Upper lobe of left lung (tissue), 6 donors: ENCODE measurements around the gene PCDH20. TPM values are rescaled to one million over a fixed set of nuclear protein-coding genes. Genes with fewer than 3 reads are reported as not detected.

Experiments used
- ATAC-seq, 2 donors: fragments of 200-7000 bp; cut with Tn5 transposase; one replicate each; pipeline ENCODE4 v1.9.1; 2022; ENCODE audit warnings: mild to moderate bottlenecking in 2 of 2, moderate library complexity in 2 of 2; ENCODE audit not compliant: low FRiP score in 2 of 2
- DNase-seq, 2 donors: peaks; one replicate each; pipeline ENCODE4 v3.0.0-alpha.2; 2019 to 2020
- H3K27ac ChIP-seq, 4 donors: fragments of 200-600 bp; sonication (generic); one replicate each; pipeline ENCODE4 v1.5.1; 2016 to 2019
- H3K27me3 ChIP-seq, 4 donors: fragments of 200-600 bp; sonication (generic); one replicate each; pipeline ENCODE4 v1.5.1; 2017 to 2019
- H3K36me3 ChIP-seq, 4 donors: fragments of 200-600 bp; sonication (generic); one replicate each; pipeline ENCODE4 v1.5.1; 2016 to 2019
- H3K4me1 ChIP-seq, 4 donors: fragments of 200-600 bp; sonication (generic); one replicate each; pipeline ENCODE4 v1.5.1; 2018 to 2019
- H3K4me3 ChIP-seq, 4 donors: fragments of 200-600 bp; sonication (generic); one replicate each; pipeline ENCODE4 v1.5.1; 2017 to 2019; ENCODE audit warnings: mild to moderate bottlenecking in 2 of 4, moderate library complexity in 1 of 4
- H3K9me3 ChIP-seq, 4 donors: fragments of 200-600 bp; sonication (generic); one replicate each; pipeline ENCODE4 v1.5.1; 2018 to 2019
- EP300 ChIP-seq, 4 donors: sonication (generic); formaldehyde crosslinking; IDR thresholded peaks; one replicate each; pipeline ENCODE4 v1.5.1; 2017; ENCODE audit warnings: antibody characterized with exemption in 4 of 4, control low read depth in 2 of 4
- POLR2A ChIP-seq, 4 donors: fragments of 450-650 bp; IDR thresholded peaks; one replicate each; pipeline ENCODE4 v1.5.1; 2016 to 2017; ENCODE audit warnings: antibody characterized with exemption in 4 of 4, mild to moderate bottlenecking in 2 of 4
- POLR2AphosphoS5 ChIP-seq, 2 donors: sonication (generic); formaldehyde crosslinking; IDR thresholded peaks; one replicate each; pipeline ENCODE4 v1.5.1; 2017; ENCODE audit warnings: antibody characterized with exemption in 2 of 2
- WGBS, 2 donors: methylation state at CpG; one replicate each; pipeline ENCODE4 v1.1.5; 2017 to 2018; 5-methylcytosine and 5-hydroxymethylcytosine counted together
- total RNA-seq, 6 donors: library from RNA; depleted of rRNA in 4 of 6; stranded (reverse); fragments of >200 nt in 4 of 6; gene quantifications; one replicate each; pipeline versions ENCODE4 v1.1.0 to v1.2.1, GENCODE V29; 2016 to 2021
- TF ChIP-seq, protein P1 (sequence below), 6 experiments: fragments of 450-650 bp in 4 of 6; fragments of 200-600 bp in 2 of 6; sonication (generic) in 2 of 6; IDR thresholded peaks; one replicate each; pipeline ENCODE4 v1.5.1; 2016 to 2019; ENCODE audit warnings: antibody characterized with exemption in 6 of 6
- donor health status: DM: no; HTN: no; CAD: no; lungs with moderate emphysema.
- donor health status: DM: no; HTN: yes; CAD: no; lungs with severe emphysema.

The PCDH20 gene, protein sequence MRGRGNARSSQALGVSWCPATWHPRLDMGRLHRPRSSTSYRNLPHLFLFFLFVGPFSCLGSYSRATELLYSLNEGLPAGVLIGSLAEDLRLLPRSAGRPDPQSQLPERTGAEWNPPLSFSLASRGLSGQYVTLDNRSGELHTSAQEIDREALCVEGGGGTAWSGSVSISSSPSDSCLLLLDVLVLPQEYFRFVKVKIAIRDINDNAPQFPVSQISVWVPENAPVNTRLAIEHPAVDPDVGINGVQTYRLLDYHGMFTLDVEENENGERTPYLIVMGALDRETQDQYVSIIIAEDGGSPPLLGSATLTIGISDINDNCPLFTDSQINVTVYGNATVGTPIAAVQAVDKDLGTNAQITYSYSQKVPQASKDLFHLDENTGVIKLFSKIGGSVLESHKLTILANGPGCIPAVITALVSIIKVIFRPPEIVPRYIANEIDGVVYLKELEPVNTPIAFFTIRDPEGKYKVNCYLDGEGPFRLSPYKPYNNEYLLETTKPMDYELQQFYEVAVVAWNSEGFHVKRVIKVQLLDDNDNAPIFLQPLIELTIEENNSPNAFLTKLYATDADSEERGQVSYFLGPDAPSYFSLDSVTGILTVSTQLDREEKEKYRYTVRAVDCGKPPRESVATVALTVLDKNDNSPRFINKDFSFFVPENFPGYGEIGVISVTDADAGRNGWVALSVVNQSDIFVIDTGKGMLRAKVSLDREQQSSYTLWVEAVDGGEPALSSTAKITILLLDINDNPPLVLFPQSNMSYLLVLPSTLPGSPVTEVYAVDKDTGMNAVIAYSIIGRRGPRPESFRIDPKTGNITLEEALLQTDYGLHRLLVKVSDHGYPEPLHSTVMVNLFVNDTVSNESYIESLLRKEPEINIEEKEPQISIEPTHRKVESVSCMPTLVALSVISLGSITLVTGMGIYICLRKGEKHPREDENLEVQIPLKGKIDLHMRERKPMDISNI
- total RNA-seq = 10 to 100 TPM in 1 of 6 donors, 1 to 10 TPM in 4, under 1 TPM in 1; 0.33 to 17.6 (median 6.3) TPM

DNA sequence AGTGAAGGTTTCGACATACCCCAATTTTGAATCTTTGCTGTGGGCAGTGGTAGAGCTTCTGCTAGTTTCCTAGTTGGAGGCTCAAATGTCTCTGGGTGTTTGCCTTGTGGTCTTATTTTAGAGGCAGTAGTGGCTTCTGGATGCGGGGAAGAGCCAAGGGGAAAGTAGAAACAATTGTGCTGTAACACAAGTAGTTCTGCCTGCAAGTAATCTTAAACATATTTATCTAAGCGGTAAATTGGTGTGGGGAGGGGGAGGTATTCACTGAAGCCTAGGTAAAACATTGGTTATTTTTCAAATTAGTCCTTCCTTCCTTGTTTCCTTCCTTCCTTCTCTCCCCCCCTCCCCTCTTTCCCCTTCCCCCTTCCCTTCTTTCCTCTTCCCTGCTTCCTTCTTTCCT, at the start of gene PCDH20:
Gene PCDH20, minus strand, starts transcription at position 101 of the 400 bp plus-strand sequence. CDS start 691 bp downstream, outside the sequence.
- H3K27ac ChIP-seq = peak within 1 kb of the TSS; percentile 39 to 66 (median 56)
- H3K36me3 ChIP-seq = no peaks in the 10 kb centered on the region
- H3K27me3 ChIP-seq = no peaks in the 10 kb centered on the region
- H3K4me3 ChIP-seq = peak within 1 kb of the TSS in 3 of 4 donors; percentile 31 to 50 (median 48)
- DNase-seq (no peak), ATAC-seq (no peak)
- TF ChIP-seq EP300 (IDR thresholded peaks at IDR 0.05) (no peak), POLR2A (IDR thresholded peaks at IDR 0.05) (no peak), POLR2AphosphoS5 (IDR thresholded peaks at IDR 0.05) (no peak)
- TF ChIP-seq, protein P1, sequence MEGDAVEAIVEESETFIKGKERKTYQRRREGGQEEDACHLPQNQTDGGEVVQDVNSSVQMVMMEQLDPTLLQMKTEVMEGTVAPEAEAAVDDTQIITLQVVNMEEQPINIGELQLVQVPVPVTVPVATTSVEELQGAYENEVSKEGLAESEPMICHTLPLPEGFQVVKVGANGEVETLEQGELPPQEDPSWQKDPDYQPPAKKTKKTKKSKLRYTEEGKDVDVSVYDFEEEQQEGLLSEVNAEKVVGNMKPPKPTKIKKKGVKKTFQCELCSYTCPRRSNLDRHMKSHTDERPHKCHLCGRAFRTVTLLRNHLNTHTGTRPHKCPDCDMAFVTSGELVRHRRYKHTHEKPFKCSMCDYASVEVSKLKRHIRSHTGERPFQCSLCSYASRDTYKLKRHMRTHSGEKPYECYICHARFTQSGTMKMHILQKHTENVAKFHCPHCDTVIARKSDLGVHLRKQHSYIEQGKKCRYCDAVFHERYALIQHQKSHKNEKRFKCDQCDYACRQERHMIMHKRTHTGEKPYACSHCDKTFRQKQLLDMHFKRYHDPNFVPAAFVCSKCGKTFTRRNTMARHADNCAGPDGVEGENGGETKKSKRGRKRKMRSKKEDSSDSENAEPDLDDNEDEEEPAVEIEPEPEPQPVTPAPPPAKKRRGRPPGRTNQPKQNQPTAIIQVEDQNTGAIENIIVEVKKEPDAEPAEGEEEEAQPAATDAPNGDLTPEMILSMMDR (IDR thresholded peaks at IDR 0.05) = no peak
- WGBS, 2 donors = 36 to 39% methylated on average over 3 of the region's 3 CpGs
- no peaks in the 10 kb centered on the region for H3K9me3 ChIP-seq
- peaks cover 0 to 13% (median 1%) of the 10 kb centered on the region in 4 donors for H3K4me1 ChIP-seq

DNA sequence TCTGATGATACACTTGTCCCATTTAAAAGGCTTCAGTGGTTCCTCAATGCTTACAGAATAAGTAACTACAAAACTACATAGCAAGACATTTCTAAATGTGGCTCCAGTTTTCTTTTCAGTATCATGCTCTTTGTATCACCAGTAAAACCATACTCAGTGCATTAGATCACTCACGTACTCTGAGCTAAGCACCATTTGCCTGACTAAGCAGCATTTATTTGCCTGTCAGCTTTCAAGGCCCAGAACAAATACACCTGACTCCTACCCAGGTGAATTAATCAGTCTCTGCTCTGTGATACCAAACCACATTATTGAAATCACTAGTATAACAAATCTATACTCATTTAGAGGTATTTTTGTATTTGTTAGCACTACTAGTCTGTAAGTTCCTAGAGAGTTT, 47.4 kb upstream of the PCDH20 start:
- Histone ChIP-seq H3K27me3 (no peaks in the 10 kb centered on the region), H3K27ac (no peak overlapping the region), H3K4me1 (no peaks in the 10 kb centered on the region), H3K36me3 (no peaks in the 10 kb centered on the region), H3K4me3 (no peak overlapping the region), H3K9me3 (no peaks in the 10 kb centered on the region)
- ATAC-seq = no peak
- TF ChIP-seq POLR2A (IDR thresholded peaks at IDR 0.05) = no peak
- no peak for TF ChIP-seq EP300 (IDR thresholded peaks at IDR 0.05)
- TF ChIP-seq, protein P1 (IDR thresholded peaks at IDR 0.05) = no peak
- TF ChIP-seq POLR2AphosphoS5 (IDR thresholded peaks at IDR 0.05) = no peak
- DNase-seq = no peak
- 53 to 67% methylated on average over 1 of the region's 1 CpG for WGBS, 2 donors

DNA sequence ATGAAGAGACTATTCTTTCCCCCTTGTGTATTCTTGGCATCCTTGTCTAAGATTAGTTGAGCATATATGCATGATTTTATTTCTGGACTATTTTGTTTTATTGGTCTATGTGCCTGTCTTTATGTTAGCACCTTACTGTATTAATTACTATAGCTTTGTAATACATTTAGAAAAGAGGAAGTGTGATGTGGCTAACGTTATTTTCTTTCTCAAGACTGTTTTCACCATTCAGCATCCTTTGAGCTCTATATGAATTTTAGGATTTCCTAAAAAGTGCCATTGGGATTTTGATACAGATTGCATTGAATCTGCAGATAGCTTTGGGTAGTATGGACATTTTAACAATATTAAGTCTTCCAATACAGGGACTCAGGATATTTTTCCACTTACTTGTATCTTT, 37.5 kb upstream of the PCDH20 start:
- ATAC-seq (no peak), DNase-seq (no peak)
- Histone ChIP-seq H3K4me3 (no peak overlapping the region), H3K4me1 (no peaks in the 10 kb centered on the region), H3K27me3 (no peaks in the 10 kb centered on the region), H3K27ac (no peak overlapping the region), H3K9me3 (no peaks in the 10 kb centered on the region), H3K36me3 (no peaks in the 10 kb centered on the region)
- WGBS, 2 donors = 41 to 65% methylated on average over 1 of the region's 1 CpG
- no peak for TF ChIP-seq POLR2A (IDR thresholded peaks at IDR 0.05)
- TF ChIP-seq POLR2AphosphoS5 (IDR thresholded peaks at IDR 0.05) = no peak
- TF ChIP-seq EP300 (IDR thresholded peaks at IDR 0.05) = no peak
- TF ChIP-seq, protein P1 (IDR thresholded peaks at IDR 0.05) = no peak

DNA sequence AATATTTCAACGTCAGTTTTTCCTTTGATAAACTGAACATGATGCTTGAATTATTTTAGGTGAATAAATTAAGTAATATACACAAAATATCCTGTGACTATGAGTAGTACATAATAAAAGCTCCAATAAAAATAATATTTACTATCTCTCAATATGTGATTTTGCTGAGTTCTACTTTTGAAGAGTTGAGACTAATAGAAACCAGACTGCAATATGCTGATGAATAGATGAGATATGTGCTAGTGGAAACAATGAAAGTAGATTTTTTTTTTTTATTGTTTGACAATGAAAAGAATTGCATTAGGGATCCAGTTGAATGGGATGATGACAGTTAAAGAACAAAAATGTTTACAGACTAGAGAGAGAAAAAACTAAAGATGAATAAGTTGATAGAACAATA, 16.4 kb upstream of the PCDH20 start:
- H3K36me3 ChIP-seq = no peaks in the 10 kb centered on the region
- no peaks in the 10 kb centered on the region for H3K27me3 ChIP-seq
- no peaks in the 10 kb centered on the region for H3K9me3 ChIP-seq
- WGBS, 2 donors = 85 to 92% methylated on average over 1 of the region's 1 CpG
- H3K4me1 ChIP-seq = no peaks in the 10 kb centered on the region
- H3K4me3 ChIP-seq = no peak overlapping the region
- no peak overlapping the region for H3K27ac ChIP-seq
- DNase-seq = no peak
- ATAC-seq = no peak
- TF ChIP-seq POLR2AphosphoS5 (IDR thresholded peaks at IDR 0.05) (no peak), POLR2A (IDR thresholded peaks at IDR 0.05) (no peak), EP300 (IDR thresholded peaks at IDR 0.05) (no peak)
- TF ChIP-seq, protein P1 (IDR thresholded peaks at IDR 0.05) = no peak
